GM21515 (cell line): ENCODE measurements around the gene ERCC2.

ENCODE experiments used
- ATAC-seq: cut with Tn5 transposase; IDR thresholded peaks from one replicate; pipeline ENCODE4 v1.9.1; 2021; ENCODE audit not compliant: unreplicated experiment

Gene ERCC2

DNA sequence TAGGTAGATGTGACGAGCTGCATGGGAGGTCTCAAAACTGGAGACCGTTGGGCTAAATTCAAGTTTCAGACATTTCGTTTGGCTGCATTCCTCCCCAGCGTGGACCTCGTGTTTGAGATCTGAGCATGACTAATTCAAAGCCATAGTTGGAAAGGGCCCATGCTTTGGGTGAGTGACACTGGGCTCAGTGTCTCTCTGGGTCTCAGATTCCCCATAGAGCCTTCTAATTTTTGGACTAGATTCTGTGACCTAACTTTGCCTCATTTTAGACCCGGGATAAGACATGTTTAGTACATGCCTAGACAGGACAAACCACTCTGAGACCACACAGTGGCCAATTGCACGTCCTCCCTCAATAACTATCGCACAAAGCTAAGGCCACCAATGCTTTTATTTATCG, 64.3 kb downstream of the ERCC2 start:
- ATAC-seq: no peak

DNA sequence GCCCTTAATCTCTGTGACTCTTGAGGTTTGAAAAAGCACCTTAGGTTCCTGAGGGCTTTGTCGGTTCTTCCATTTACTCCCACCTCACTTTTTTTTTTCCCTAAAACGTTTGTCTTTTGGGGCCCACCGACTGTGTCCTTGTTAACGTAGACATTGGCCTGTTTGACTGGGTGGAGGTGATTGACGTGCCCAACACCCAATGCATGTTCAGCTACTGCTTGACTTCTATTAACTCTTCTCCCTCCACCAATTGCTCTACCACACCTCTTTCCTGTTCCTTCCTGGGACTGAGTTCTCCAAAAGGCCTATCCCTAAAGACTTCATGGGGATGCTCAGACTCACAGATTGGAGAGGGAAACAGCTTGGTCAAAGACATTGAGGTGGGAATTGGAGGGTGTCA, 65.0 kb downstream of the ERCC2 start:
- ATAC-seq: no peak

- no peak for ATAC-seq
These were observed 65.4 kb downstream of the ERCC2 start for GRCh38 chr19:45305007-45305406.

DNA sequence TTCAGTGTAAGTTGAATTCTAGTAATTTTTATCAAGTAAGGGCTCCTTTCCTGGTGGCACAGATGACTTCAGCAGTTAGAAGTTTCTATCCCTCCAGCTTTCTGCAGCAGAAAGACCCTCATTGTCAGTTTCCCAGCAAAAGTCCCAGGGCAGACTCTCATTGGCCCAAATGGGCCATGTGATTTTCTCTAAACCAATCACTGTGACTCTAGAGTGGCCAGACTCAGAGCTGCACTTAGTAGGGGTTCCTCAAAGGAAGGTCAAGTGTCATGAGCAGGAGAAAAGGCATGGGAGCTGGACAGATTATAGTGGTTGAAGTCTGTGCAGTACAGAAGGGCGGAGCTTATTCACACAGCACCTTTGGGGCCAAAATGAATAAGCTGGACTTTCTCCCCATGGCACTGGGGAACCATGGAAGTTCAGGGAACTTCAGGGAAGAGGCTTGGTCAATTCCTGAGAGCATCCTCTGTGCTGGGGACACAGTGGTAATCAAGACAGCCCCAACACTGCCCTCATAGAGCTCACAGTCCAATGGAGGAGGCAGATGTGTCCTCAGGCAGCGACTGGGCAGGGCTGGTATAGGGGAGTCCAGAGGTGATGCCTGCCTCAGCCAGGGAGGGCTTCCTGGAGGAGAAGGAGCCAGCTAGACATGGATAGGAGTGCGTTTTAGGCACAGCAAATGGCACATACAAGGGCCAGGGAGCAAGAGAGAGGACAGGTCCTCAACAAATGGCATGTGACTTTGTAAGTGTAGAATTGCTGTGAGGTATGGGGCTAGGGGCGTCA, 66.0 kb downstream of the ERCC2 start:
- ATAC-seq: no peak

DNA sequence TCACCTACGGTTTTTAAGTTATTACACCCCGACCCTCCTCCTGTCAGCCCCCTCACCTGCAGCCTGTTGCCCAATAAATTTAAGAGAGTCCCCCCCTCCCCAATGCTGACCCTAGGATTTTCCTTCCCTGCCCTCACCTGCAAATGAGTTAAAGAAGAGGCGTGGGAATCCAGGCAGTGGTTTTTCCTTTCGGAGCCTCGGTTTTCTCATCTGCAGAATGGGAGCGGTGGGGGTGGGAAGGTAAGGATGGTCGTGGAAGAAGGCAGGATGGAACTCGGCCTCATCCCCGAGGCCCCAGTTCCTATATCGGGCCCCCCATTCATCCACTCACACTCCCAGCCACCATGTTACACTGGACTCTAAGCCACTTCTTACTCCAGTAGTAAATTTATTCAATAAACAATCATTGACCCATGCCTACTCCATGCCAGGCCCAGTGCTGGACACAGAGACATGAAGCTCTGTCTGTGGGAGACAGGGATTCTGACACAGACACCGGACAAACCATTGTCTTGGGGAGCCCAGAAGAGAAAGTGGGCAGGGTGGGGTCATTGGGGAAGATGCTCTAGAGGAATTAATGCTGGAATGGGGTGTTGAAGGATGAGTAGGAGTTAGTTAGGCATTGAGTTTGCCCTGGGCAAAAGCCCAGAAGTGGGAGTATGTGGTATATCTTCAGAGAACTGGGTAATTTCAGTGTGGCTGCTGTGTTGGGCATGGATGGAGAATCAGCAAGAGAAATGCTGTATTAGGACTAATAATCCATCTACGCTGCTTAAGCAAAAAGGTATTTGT, 66.9 kb downstream of the ERCC2 start:
- ATAC-seq: no peak

GRCh38 chr19:45302416-45302815, 68.0 kb downstream of the ERCC2 start:
- no peak for ATAC-seq
